Measurements from ENCODE around the gene PIAS4.

GRCh38 chr19:3969435-3970312, 37.9 kb upstream of the PIAS4 start:
- TF ChIP-seq ARNTL (CRISPR knock-in tag; IDR thresholded peaks at IDR 0.05; ENCODE audit: borderline replicate concordance, low read depth) (no peak), ZFP3 (CRISPR knock-in tag; IDR thresholded peaks at IDR 0.05) (no peak), PATZ1 (CRISPR knock-in tag; IDR thresholded peaks at IDR 0.05; ENCODE audit: borderline replicate concordance) (no peak)
